Natural killer cell (primary cell): ENCODE results near the gene MRPL27. TPM values are rescaled to one million over a fixed set of nuclear protein-coding genes. Genes with fewer than 3 reads are reported as not detected.
A peak's percentile ranks its signal among the peaks of the same experiment; 100 is the strongest.

Experiments used
- ATAC-seq, 3 donors: fragments of 150-1000 bp in 2 of 3; fragments of 200-7000 bp in 1 of 3; cut with Tn5 transposase; 1 replicate in 1 of 3; 2 replicates in 2 of 3; pipeline ENCODE4 v1.10.0; 2021; ENCODE audit warnings: mild to moderate bottlenecking in 2 of 3, moderate library complexity in 2 of 3
- DNase-seq, 2 donors: peaks; one replicate each; pipeline versions ENCODE4 v3.0.0 to v3.0.0-alpha.2; 2013 to 2021; ENCODE audit warnings: mixed read lengths in 1 of 2
- H3K27ac ChIP-seq: one replicate; pipeline ENCODE4 v1.5.1; 2013; ENCODE audit warnings: mild to moderate bottlenecking, low read length
- H3K27me3 ChIP-seq: one replicate; pipeline ENCODE4 v1.6.1; 2013; ENCODE audit warnings: low read length; ENCODE audit not compliant: control insufficient read depth, insufficient read depth
- H3K36me3 ChIP-seq: one replicate; pipeline ENCODE4 v1.6.1; 2013; ENCODE audit warnings: low read length; ENCODE audit not compliant: control insufficient read depth, insufficient read depth
- H3K4me1 ChIP-seq: one replicate; pipeline ENCODE4 v1.6.1; 2013; ENCODE audit warnings: low read length; ENCODE audit not compliant: control insufficient read depth, insufficient read depth
- H3K4me3 ChIP-seq: one replicate; pipeline ENCODE4 v1.5.1; 2013; ENCODE audit warnings: low read length
- H3K9me3 ChIP-seq: one replicate; pipeline ENCODE4 v1.6.1; 2013; ENCODE audit warnings: low read length; ENCODE audit not compliant: control insufficient read depth, insufficient read depth
- H3K27ac Mint-ChIP-seq, 2 donors: one replicate each; pipeline ENCODE4 v1.8.0; 2022; ENCODE audit warnings: mild to moderate bottlenecking in 2 of 2, mixed read lengths in 2 of 2, moderate library complexity in 1 of 2
- H3K27me3 Mint-ChIP-seq, 2 donors: one replicate each; pipeline ENCODE4 v1.8.0; 2022; ENCODE audit warnings: low read depth in 2 of 2, mixed read lengths in 2 of 2
- H3K36me3 Mint-ChIP-seq: one replicate; pipeline ENCODE4 v1.8.0; 2022; ENCODE audit warnings: mixed read lengths
- H3K4me1 Mint-ChIP-seq, 2 donors: one replicate each; pipeline ENCODE4 v1.8.0; 2022; ENCODE audit warnings: mixed read lengths in 2 of 2
- H3K4me3 Mint-ChIP-seq: one replicate; pipeline ENCODE4 v1.8.0; 2022; ENCODE audit warnings: mild to moderate bottlenecking, moderate library complexity, mixed read lengths
- H3K9me3 Mint-ChIP-seq, 2 donors: one replicate each; pipeline ENCODE4 v1.8.0; 2022; ENCODE audit warnings: mixed read lengths in 2 of 2
- CTCF ChIP-seq: fragments of 200-600 bp; IDR thresholded peaks from one replicate; pipeline ENCODE4 v1.8.0; 2022; ENCODE audit warnings: antibody characterized with exemption
- WGBS: methylation state at CpG from one replicate; pipeline ENCODE4 v1.1.7; 2013; ENCODE audit warnings: missing lambda C conversion rate; ENCODE audit not compliant: insufficient coverage; 5-methylcytosine and 5-hydroxymethylcytosine counted together
- intact Hi-C: fragments of 100-400 bp; cut with micrococcal nuclease; formaldehyde crosslinking; loops from one replicate; pipeline ENCODE4 v1.14.2; 2022
- total RNA-seq, 4 donors: library from RNA; stranded (reverse); fragments of 120-200 nt in 1 of 4; gene quantifications; one replicate each; pipeline versions ENCODE4 v1.2.3 to v1.2.4, GENCODE V29; 2013 to 2022

The MRPL27 gene
- total RNA-seq, 3 donors from 2014 or later (not counting 1 experiment from before 2014, with no cell fraction given): 16.4 to 36.6 (median 31.3) TPM

- Histone ChIP-seq H3K27ac (peak within 1 kb of the TSS; percentile 17), H3K9me3 (no peaks in the 10 kb centered on the region), H3K4me3 (peak within 1 kb of the TSS; percentile 65), H3K36me3 (no peaks in the 10 kb centered on the region), H3K4me1 (peaks cover 24% of the 10 kb centered on the region), H3K27me3 (no peaks in the 10 kb centered on the region)
- H3K27ac Mint-ChIP-seq: peak within 1 kb of the TSS; percentile 73 to 88
- H3K4me3 Mint-ChIP-seq: peak within 1 kb of the TSS; percentile 96
- 5% methylated on average over 87 of the region's 87 CpGs for WGBS
- no peaks in the 10 kb centered on the region for H3K36me3 Mint-ChIP-seq
- TF ChIP-seq CTCF: no peak
- peaks cover 9 to 35% of the 10 kb centered on the region in 2 donors for H3K4me1 Mint-ChIP-seq
- intact Hi-C loops: no loop called here
- no peaks in the 10 kb centered on the region for H3K27me3 Mint-ChIP-seq
- peak; percentile 94 to 99 (median 96) for ATAC-seq
- H3K9me3 Mint-ChIP-seq: no peaks in the 10 kb centered on the region
- DNase-seq: peak; percentile 94 to 96
Measured at GRCh38 chr17:50345432-50346312, 27.3 kb downstream of the MRPL27 start, which contains the start of gene XYLT2. TSS of gene XYLT2 (plus strand) at chr17:50346126. CDS start at chr17:50346141, 15 bp downstream.

- Mint-ChIP-seq H3K27me3 (peaks cover 0 to 4% of the 10 kb centered on the region in 2 donors), H3K4me1 (peaks cover 9 to 34% of the 10 kb centered on the region in 2 donors), H3K27ac (no peak overlapping the region), H3K9me3 (no peaks in the 10 kb centered on the region), H3K36me3 (no peaks in the 10 kb centered on the region), H3K4me3 (peak overlapping the region; percentile 49)
- Histone ChIP-seq H3K36me3 (no peaks in the 10 kb centered on the region), H3K9me3 (no peaks in the 10 kb centered on the region), H3K4me3 (no peak overlapping the region), H3K27ac (no peak overlapping the region), H3K27me3 (no peaks in the 10 kb centered on the region), H3K4me1 (peaks cover 24% of the 10 kb centered on the region)
- 82% methylated on average over 13 of the region's 13 CpGs for WGBS
- intact Hi-C loops: no loop called here
- no peak for TF ChIP-seq CTCF
- no peak for ATAC-seq
- DNase-seq: peak in 1 of 2 donors; percentile 23
Measured at GRCh38 chr17:50344731-50345365, 28.1 kb downstream of the MRPL27 start.

GRCh38 chr17:50339381-50339780 is 33.6 kb downstream of the MRPL27 start:
- peaks cover 14% of the 10 kb centered on the region for H3K36me3 Mint-ChIP-seq

More at GRCh38 chr17:50339381-50339780, 33.6 kb downstream of the MRPL27 start:
- peaks cover 0 to 6% of the 10 kb centered on the region in 2 donors for H3K27me3 Mint-ChIP-seq
- H3K27me3 ChIP-seq: no peaks in the 10 kb centered on the region
- H3K9me3 ChIP-seq: no peaks in the 10 kb centered on the region
- H3K4me1 ChIP-seq: no peaks in the 10 kb centered on the region
- no peak overlapping the region for H3K27ac Mint-ChIP-seq
- intact Hi-C loops: no loop called here
- DNase-seq (no peak), ATAC-seq (no peak)
- no peak for TF ChIP-seq CTCF
- peaks cover 2 to 6% of the 10 kb centered on the region in 2 donors for H3K9me3 Mint-ChIP-seq
- H3K4me3 ChIP-seq: no peak overlapping the region
- H3K4me3 Mint-ChIP-seq: no peak overlapping the region
- H3K27ac ChIP-seq: no peak overlapping the region
- H3K36me3 ChIP-seq: no peaks in the 10 kb centered on the region
- no peaks in the 10 kb centered on the region for H3K4me1 Mint-ChIP-seq
